Right lobe of liver (tissue), 6 donors: Measurements from ENCODE around the gene LUZP2. TPM values are rescaled to one million over a fixed set of nuclear protein-coding genes. Genes with fewer than 3 reads are reported as not detected.

Experiments
- ATAC-seq, 4 donors: fragments of 200-7000 bp; cut with Tn5 transposase; one replicate each; pipeline ENCODE4 v1.9.1; 2020; ENCODE audit warnings: mild to moderate bottlenecking in 4 of 4, moderate library complexity in 4 of 4
- DNase-seq, 3 donors: peaks; one replicate each; pipeline ENCODE4 v3.0.0-alpha.2; 2020
- H3K27ac ChIP-seq, 3 donors: fragments of 200-600 bp; one replicate each; pipeline ENCODE4 v1.8.0; 2022
- H3K27me3 ChIP-seq, 2 donors: fragments of 200-600 bp; one replicate each; pipeline ENCODE4 v1.8.0; 2022
- H3K36me3 ChIP-seq, 4 donors: fragments of 200-600 bp; sonication (generic) in 1 of 4; one replicate each; pipeline versions ENCODE4 v1.5.1 to v1.8.0; 2017 to 2022; ENCODE audit warnings: control low read depth in 1 of 4
- H3K4me1 ChIP-seq, 4 donors: fragments of 200-600 bp; sonication (generic) in 1 of 4; one replicate each; pipeline versions ENCODE4 v1.5.1 to v1.8.0; 2017 to 2022; ENCODE audit warnings: control low read depth in 1 of 4
- H3K4me3 ChIP-seq, 3 donors: fragments of 200-600 bp; one replicate each; pipeline ENCODE4 v1.8.0; 2022
- H3K9me3 ChIP-seq, 4 donors: fragments of 200-600 bp; sonication (generic) in 1 of 4; one replicate each; pipeline versions ENCODE4 v1.5.1 to v1.8.0; 2017 to 2022; ENCODE audit warnings: control low read depth in 1 of 4
- POLR2A ChIP-seq: fragments of 450-650 bp; IDR thresholded peaks from one replicate; pipeline ENCODE4 v1.6.1; 2017; ENCODE audit warnings: antibody characterized with exemption, mild to moderate bottlenecking
- WGBS: methylation state at CpG from one replicate; pipeline ENCODE4 v1.1.6; 2018; ENCODE audit warnings: low coverage, low lambda C conversion rate; ENCODE audit not compliant: insufficient coverage; ENCODE audit errors: missing lambda C conversion rate; 5-methylcytosine and 5-hydroxymethylcytosine counted together
- intact Hi-C, 2 donors: fragments of 100-400 bp; cut with DNase I; formaldehyde crosslinking; loops; one replicate each; pipeline versions ENCODE4 v1.11.2 to v1.14.1; 2022
- total RNA-seq, 6 experiments: library from RNA; depleted of rRNA in 2 of 6; stranded (reverse); fragments of >200 nt in 2 of 6; fragmentation: NEBNext Ultra II Directional in 3 of 6; extraction: Animal tissue kit (Norgen Biotek cat#: 25700) in 3 of 6; gene quantifications; one replicate each; pipeline versions ENCODE4 v1.1.0 to v1.2.4, GENCODE V29; 2016 to 2023
- TF ChIP-seq, protein P1 (sequence below), 4 donors: fragments of 200-600 bp in 3 of 4; fragments of 450-650 bp in 1 of 4; IDR thresholded peaks; one replicate each; pipeline versions ENCODE4 v1.5.1 to v1.8.0; 2016 to 2022; ENCODE audit warnings: antibody characterized with exemption in 4 of 4, mild to moderate bottlenecking in 2 of 4
- donor health status: DM: no; HTN: yes; CAD: no.
- donor health status: DM: no; HTN: no; CAD: no.
- donor health status: DM: no; HTN: no; CAD: no.
- donor health status: DM: no; HTN: yes; CAD: no.
- donor health status: DM: no; HTN: yes; CAD: no.

LUZP2 gene
- total RNA-seq, 6 experiments from 2014 or later = not detected

GRCh38 chr11:24755260-24755839 is 258.5 kb downstream of the LUZP2 start:
- Histone ChIP-seq H3K27me3 (no peaks in the 10 kb centered on the region), H3K9me3 (no peaks in the 10 kb centered on the region), H3K27ac (no peak overlapping the region), H3K36me3 (no peaks in the 10 kb centered on the region), H3K4me1 (no peaks in the 10 kb centered on the region), H3K4me3 (no peak overlapping the region)
- WGBS = 82% methylated on average over 7 of the region's 7 CpGs
- DNase-seq (no peak), ATAC-seq (no peak)
- intact Hi-C loops = no loop called here
- TF ChIP-seq, protein P1, sequence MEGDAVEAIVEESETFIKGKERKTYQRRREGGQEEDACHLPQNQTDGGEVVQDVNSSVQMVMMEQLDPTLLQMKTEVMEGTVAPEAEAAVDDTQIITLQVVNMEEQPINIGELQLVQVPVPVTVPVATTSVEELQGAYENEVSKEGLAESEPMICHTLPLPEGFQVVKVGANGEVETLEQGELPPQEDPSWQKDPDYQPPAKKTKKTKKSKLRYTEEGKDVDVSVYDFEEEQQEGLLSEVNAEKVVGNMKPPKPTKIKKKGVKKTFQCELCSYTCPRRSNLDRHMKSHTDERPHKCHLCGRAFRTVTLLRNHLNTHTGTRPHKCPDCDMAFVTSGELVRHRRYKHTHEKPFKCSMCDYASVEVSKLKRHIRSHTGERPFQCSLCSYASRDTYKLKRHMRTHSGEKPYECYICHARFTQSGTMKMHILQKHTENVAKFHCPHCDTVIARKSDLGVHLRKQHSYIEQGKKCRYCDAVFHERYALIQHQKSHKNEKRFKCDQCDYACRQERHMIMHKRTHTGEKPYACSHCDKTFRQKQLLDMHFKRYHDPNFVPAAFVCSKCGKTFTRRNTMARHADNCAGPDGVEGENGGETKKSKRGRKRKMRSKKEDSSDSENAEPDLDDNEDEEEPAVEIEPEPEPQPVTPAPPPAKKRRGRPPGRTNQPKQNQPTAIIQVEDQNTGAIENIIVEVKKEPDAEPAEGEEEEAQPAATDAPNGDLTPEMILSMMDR (IDR thresholded peaks at IDR 0.05) = no peak
- no peak for TF ChIP-seq POLR2A

- Histone ChIP-seq H3K4me1 (no peaks in the 10 kb centered on the region), H3K4me3 (no peak overlapping the region), H3K27ac (no peak overlapping the region), H3K27me3 (no peaks in the 10 kb centered on the region), H3K9me3 (no peaks in the 10 kb centered on the region), H3K36me3 (no peaks in the 10 kb centered on the region)
- DNase-seq (no peak), ATAC-seq (no peak)
- TF ChIP-seq POLR2A = no peak
- TF ChIP-seq, protein P1 (IDR thresholded peaks at IDR 0.05) = no peak
- intact Hi-C loops = no loop called here
- WGBS = 79% methylated on average over 3 of the region's 3 CpGs
Observed at GRCh38 chr11:24759742-24760141, 262.9 kb downstream of the LUZP2 start.

DNA sequence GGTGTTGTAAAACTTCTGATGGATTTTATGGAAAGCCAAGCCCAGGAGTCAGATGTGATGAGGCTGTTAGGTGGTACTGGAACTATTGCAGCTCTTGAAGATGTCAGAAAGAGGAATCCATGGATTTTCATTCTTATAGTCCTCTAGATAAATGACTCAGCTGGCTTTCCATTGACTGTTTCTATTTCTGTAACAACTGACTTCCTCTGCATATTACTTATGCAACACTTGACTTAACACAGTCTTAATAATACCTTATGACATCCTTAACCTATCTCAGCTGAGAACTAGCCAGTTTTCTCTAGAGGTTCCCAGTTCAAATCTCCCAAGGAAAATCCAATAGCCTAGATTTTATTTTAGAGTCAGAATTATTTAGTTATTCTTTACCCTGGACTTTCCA is 263.8 kb downstream of the LUZP2 start:
- TF ChIP-seq POLR2A = no peak
- TF ChIP-seq, protein P1 (IDR thresholded peaks at IDR 0.05) = no peak
- intact Hi-C loops = no loop called here
- no peak overlapping the region for H3K27ac ChIP-seq
- DNase-seq = no peak
- no peak for ATAC-seq
- H3K27me3 ChIP-seq = no peaks in the 10 kb centered on the region
- no peaks in the 10 kb centered on the region for H3K36me3 ChIP-seq
- no peaks in the 10 kb centered on the region for H3K9me3 ChIP-seq
- H3K4me1 ChIP-seq = no peaks in the 10 kb centered on the region
- no peak overlapping the region for H3K4me3 ChIP-seq

DNA sequence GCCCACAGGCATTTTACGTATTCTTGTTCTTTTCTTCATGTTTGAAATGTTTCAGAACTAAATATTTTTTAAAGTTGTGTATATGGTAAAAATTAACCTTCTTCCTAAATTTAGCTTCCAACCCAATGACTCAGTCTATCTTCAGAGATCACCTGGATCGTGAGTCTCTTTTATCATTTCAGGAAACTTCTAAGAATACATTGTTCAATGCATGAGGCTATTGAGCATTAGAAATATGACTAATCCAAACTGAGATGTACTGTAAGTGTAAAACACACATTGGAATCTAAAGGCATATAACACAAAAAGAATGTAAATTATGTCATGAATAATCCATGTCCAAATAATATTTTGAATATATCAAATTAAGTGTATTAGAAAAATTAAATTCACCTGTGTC is 265.2 kb downstream of the LUZP2 start:
- intact Hi-C loops = no loop called here

More for the DNA sequence above, 265.2 kb downstream of the LUZP2 start:
- no peak for DNase-seq
- Histone ChIP-seq H3K36me3 (no peaks in the 10 kb centered on the region), H3K9me3 (no peaks in the 10 kb centered on the region), H3K4me1 (no peaks in the 10 kb centered on the region), H3K27me3 (no peaks in the 10 kb centered on the region), H3K27ac (no peak overlapping the region), H3K4me3 (no peak overlapping the region)
- WGBS = 83% methylated on average over 2 of the region's 2 CpGs
- TF ChIP-seq, protein P1 (IDR thresholded peaks at IDR 0.05) = no peak
- no peak for TF ChIP-seq POLR2A
- ATAC-seq = no peak
